Measurements from ENCODE around the gene GMEB2. TPM values are rescaled to one million over a fixed set of nuclear protein-coding genes. Genes with fewer than 3 reads are reported as not detected.

Gene GMEB2
- total RNA-seq, 6 experiments from 2014 or later = 3.2 to 7.0 (median 5.1) TPM

DNA sequence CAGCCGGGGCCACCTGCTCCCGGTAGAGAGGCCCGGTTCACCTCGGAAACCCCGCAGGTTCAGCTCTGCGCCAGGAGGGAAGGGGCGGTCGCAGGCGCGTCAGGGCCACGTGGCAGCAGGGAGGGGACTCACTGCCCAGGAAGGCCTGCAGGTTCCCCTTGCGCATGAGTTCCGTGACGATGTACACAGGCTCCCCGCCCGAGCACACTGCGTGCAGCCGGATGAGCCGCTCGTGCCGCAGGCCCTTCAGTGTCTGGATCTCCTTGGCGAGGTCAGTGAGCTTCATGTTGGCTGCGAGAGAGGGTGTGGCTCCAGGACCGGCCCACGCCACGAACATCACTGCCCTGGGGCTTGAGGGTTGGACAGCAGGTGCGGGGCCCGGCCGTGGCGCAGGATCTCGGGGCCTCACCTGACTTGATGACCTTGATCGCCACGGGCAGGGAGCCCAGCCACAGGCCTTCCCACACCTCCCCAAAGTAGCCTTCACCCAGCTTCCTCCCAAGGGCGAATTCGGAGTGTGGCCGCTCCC is 84.8 kb downstream of the GMEB2 start:
- peaks cover 0 to 6% (median 3%) of the 10 kb centered on the region in 4 donors for H3K4me1 ChIP-seq
- intact Hi-C loops (cut with DNase I) = loop anchor here in 1 of 2 donors (10.0 kb wide), 1 partner anchor 433 kb away; the partner anchor contains the start of gene SAMD10
- WGBS (ENCODE audit: insufficient coverage, low coverage, low lambda C conversion rate, missing lambda C conversion rate) = 80% methylated on average over 1 of the region's 36 CpGs
- TF ChIP-seq, protein P1, sequence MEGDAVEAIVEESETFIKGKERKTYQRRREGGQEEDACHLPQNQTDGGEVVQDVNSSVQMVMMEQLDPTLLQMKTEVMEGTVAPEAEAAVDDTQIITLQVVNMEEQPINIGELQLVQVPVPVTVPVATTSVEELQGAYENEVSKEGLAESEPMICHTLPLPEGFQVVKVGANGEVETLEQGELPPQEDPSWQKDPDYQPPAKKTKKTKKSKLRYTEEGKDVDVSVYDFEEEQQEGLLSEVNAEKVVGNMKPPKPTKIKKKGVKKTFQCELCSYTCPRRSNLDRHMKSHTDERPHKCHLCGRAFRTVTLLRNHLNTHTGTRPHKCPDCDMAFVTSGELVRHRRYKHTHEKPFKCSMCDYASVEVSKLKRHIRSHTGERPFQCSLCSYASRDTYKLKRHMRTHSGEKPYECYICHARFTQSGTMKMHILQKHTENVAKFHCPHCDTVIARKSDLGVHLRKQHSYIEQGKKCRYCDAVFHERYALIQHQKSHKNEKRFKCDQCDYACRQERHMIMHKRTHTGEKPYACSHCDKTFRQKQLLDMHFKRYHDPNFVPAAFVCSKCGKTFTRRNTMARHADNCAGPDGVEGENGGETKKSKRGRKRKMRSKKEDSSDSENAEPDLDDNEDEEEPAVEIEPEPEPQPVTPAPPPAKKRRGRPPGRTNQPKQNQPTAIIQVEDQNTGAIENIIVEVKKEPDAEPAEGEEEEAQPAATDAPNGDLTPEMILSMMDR (IDR thresholded peaks at IDR 0.05) = no peak
- TF ChIP-seq POLR2A (IDR thresholded peaks at IDR 0.05) = no peak
- no peak overlapping the region for H3K27ac ChIP-seq
- H3K4me3 ChIP-seq = no peak overlapping the region
- no peaks in the 10 kb centered on the region for H3K36me3 ChIP-seq
- ATAC-seq = no peak
- no peaks in the 10 kb centered on the region for H3K9me3 ChIP-seq
- H3K27me3 ChIP-seq = no peaks in the 10 kb centered on the region
- no peak for DNase-seq

DNA sequence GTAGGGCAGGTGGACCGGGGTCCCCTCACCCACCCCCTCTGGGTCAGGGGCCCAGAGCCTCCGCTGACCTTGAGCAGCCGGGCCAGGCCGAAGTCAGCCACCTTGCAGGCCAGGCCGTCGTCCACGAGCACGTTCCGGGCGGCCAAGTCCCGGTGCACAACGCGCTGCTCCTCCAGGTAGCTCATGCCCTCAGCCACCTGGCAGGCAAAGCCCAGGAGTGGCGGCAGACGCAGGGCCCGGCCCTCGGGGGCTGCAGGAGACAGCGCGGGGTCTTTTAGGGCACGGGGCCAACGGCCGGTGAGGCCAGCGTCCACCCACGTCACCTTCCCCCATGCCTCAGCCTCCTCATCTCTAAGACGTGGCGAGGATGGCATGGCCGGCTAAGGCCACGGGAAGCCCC is 85.5 kb downstream of the GMEB2 start:
- Histone ChIP-seq H3K27ac (no peak overlapping the region), H3K4me1 (peaks cover 0 to 10% (median 4%) of the 10 kb centered on the region in 4 donors), H3K27me3 (no peaks in the 10 kb centered on the region), H3K4me3 (no peak overlapping the region), H3K36me3 (no peaks in the 10 kb centered on the region), H3K9me3 (no peaks in the 10 kb centered on the region)
- intact Hi-C loops (cut with DNase I) = loop anchor here in 1 of 2 donors (10.0 kb wide), 1 partner anchor 433 kb away; the partner anchor contains the start of gene SAMD10
- DNase-seq = no peak
- no CpG with 5 or more reads among the region's 28 CpGs for WGBS (ENCODE audit: insufficient coverage, low coverage, low lambda C conversion rate, missing lambda C conversion rate)
- TF ChIP-seq, protein P1 (IDR thresholded peaks at IDR 0.05) = no peak
- TF ChIP-seq POLR2A (IDR thresholded peaks at IDR 0.05) = no peak
- ATAC-seq = no peak

- Histone ChIP-seq H3K27me3 (no peaks in the 10 kb centered on the region), H3K4me1 (peaks cover 0 to 10% (median 4%) of the 10 kb centered on the region in 4 donors), H3K9me3 (no peaks in the 10 kb centered on the region), H3K4me3 (no peak overlapping the region), H3K27ac (no peak overlapping the region), H3K36me3 (no peaks in the 10 kb centered on the region)
- DNase-seq (no peak), ATAC-seq (no peak)
- intact Hi-C loops (cut with DNase I) = loop anchor here in 1 of 2 donors (10.0 kb wide), 1 partner anchor 434 kb away; the partner anchor contains the start of gene SAMD10
- TF ChIP-seq, protein P1 (IDR thresholded peaks at IDR 0.05) = no peak
- TF ChIP-seq POLR2A (IDR thresholded peaks at IDR 0.05) = no peak
- WGBS (ENCODE audit: insufficient coverage, low coverage, low lambda C conversion rate, missing lambda C conversion rate) = no CpG with 5 or more reads among the region's 49 CpGs
Observed at GRCh38 chr20:63540417-63541186, 86.3 kb downstream of the GMEB2 start.

GRCh38 chr20:63539441-63540370 is 87.2 kb downstream of the GMEB2 start:
- WGBS (ENCODE audit: insufficient coverage, low coverage, low lambda C conversion rate, missing lambda C conversion rate) = no CpG with 5 or more reads among the region's 29 CpGs
- H3K27ac ChIP-seq = no peak overlapping the region
- peaks cover 0 to 13% (median 6%) of the 10 kb centered on the region in 4 donors for H3K4me1 ChIP-seq
- TF ChIP-seq, protein P1 (IDR thresholded peaks at IDR 0.05) = no peak
- TF ChIP-seq POLR2A (IDR thresholded peaks at IDR 0.05) = no peak
- no peaks in the 10 kb centered on the region for H3K36me3 ChIP-seq
- DNase-seq (no peak), ATAC-seq (no peak)
- no peaks in the 10 kb centered on the region for H3K27me3 ChIP-seq
- intact Hi-C loops (cut with DNase I) = loop anchor here (10.0 kb wide), 1 partner anchor 435 kb away; the partner anchor contains the start of gene SAMD10 (in 2 of the 2)
- no peak overlapping the region for H3K4me3 ChIP-seq
- no peaks in the 10 kb centered on the region for H3K9me3 ChIP-seq

Measured in right lobe of liver (tissue), 6 donors.